SU-DHL-6 (cell line): ENCODE measurements around the gene RASSF9.

Experiments used
- EZH2phosphoT487 ChIP-seq: fragments of 200-600 bp; sonication (generic), shearing (Covaris generic); conservative IDR thresholded peaks from 2 replicates; pipeline ENCODE4 v1.6.1; 2018; ENCODE audit warnings: mild to moderate bottlenecking, antibody characterized with exemption, low read length, moderate library complexity, mixed read lengths
- TF ChIP-seq, protein P1 (sequence below): fragments of 200-600 bp; sonication (generic); IDR thresholded peaks from one replicate; pipeline ENCODE4 v1.5.1; 2017; ENCODE audit warnings: antibody characterized with exemption, mild to moderate bottlenecking, low read length, moderate library complexity; ENCODE audit not compliant: insufficient read depth, poor library complexity, severe bottlenecking

DNA sequence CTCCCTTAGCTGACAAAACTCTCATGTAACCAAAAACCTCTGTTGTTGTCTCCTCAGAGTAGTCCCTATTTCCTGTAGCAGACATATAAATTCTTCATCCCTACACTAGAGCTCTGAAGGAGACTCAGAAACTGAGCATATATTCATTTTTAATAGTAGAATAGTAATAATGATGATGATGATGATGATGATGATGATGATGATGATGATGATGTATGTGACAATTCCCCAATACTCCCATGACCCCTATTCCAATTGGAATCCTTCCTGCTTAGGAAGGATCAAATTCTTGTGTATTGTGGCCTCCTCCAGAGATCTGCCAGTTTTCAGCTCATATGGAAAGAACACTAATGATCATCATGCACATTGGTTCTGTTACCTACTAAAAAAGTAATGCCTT, 26.7 kb downstream of the RASSF9 start:
- TF ChIP-seq, protein P1, sequence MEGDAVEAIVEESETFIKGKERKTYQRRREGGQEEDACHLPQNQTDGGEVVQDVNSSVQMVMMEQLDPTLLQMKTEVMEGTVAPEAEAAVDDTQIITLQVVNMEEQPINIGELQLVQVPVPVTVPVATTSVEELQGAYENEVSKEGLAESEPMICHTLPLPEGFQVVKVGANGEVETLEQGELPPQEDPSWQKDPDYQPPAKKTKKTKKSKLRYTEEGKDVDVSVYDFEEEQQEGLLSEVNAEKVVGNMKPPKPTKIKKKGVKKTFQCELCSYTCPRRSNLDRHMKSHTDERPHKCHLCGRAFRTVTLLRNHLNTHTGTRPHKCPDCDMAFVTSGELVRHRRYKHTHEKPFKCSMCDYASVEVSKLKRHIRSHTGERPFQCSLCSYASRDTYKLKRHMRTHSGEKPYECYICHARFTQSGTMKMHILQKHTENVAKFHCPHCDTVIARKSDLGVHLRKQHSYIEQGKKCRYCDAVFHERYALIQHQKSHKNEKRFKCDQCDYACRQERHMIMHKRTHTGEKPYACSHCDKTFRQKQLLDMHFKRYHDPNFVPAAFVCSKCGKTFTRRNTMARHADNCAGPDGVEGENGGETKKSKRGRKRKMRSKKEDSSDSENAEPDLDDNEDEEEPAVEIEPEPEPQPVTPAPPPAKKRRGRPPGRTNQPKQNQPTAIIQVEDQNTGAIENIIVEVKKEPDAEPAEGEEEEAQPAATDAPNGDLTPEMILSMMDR, result no peak
- TF ChIP-seq EZH2phosphoT487, result no peak
